Kidney (tissue), 14 donors: ENCODE measurements around the gene IQSEC1. TPM values are rescaled to one million over a fixed set of nuclear protein-coding genes. Genes with fewer than 3 reads are reported as not detected.

Experiments
- DNase-seq, 5 donors: peaks; one replicate each; pipeline ENCODE4 v3.0.0-alpha.2; 2013 to 2020
- FAIRE-seq: peaks from 2 replicates; lab custom pipeline; 2012; peaks lifted over from hg19 to GRCh38; lab: Jason Lieb, UNC
- H3K27ac ChIP-seq, 2 donors: one replicate each; pipeline ENCODE4 v1.7.0; 2013; ENCODE audit warnings: low read depth in 2 of 2, low read length in 2 of 2, inconsistent platforms in 1 of 2
- H3K27me3 ChIP-seq: one replicate; pipeline ENCODE4 v1.7.1; 2013; ENCODE audit warnings: low read length, inconsistent platforms; ENCODE audit not compliant: control insufficient read depth, insufficient read depth
- H3K36me3 ChIP-seq, 3 donors: one replicate each; pipeline versions ENCODE4 v1.7.0 to v1.7.1; 2013; ENCODE audit warnings: low read length in 3 of 3, control low read depth in 1 of 3, inconsistent platforms in 1 of 3; ENCODE audit not compliant: insufficient read depth in 3 of 3, control insufficient read depth in 2 of 3
- H3K4me1 ChIP-seq, 3 donors: one replicate each; pipeline versions ENCODE4 v1.7.0 to v1.7.1; 2013; ENCODE audit warnings: low read length in 3 of 3, inconsistent platforms in 1 of 3, low read depth in 1 of 3; ENCODE audit not compliant: control insufficient read depth in 2 of 3, insufficient read depth in 2 of 3
- H3K4me3 ChIP-seq, 3 donors: one replicate each; pipeline versions ENCODE4 v1.7.0 to v1.8.1; 2013; ENCODE audit warnings: low read length in 3 of 3, control low read depth in 1 of 3, inconsistent platforms in 1 of 3
- H3K9ac ChIP-seq, 3 donors: one replicate each; pipeline versions ENCODE4 v1.7.0 to v1.7.1; 2013; ENCODE audit warnings: low read length in 3 of 3, control low read depth in 1 of 3, inconsistent platforms in 1 of 3
- H3K9me3 ChIP-seq, 3 donors: one replicate each; pipeline versions ENCODE4 v1.7.0 to v1.7.1; 2013; ENCODE audit warnings: low read length in 3 of 3, control low read depth in 1 of 3, inconsistent platforms in 1 of 3; ENCODE audit not compliant: control insufficient read depth in 2 of 3, insufficient read depth in 1 of 3
- CTCF ChIP-seq: IDR thresholded peaks from 3 replicates; pipeline ENCODE4 v1.5.1; 2012; ENCODE audit warnings: mild to moderate bottlenecking, moderate library complexity, borderline replicate concordance; ENCODE audit not compliant: insufficient read depth; ENCODE audit errors: extremely low read depth
- intact Hi-C: fragments of 100-400 bp; cut with DNase I; formaldehyde crosslinking; loops from one replicate; pipeline ENCODE4 v1.11.1; 2022
- polyA plus RNA-seq: library from polyadenylated mRNA; stranded (reverse); fragments of 350-450 nt; fragmentation: Illumina TruSeq; extraction: RNeasy Lipid Tissue Mini Kit (QIAGEN cat#74804); gene quantifications from one replicate; pipeline ENCODE4 v1.2.3, GENCODE V29; 2014; ENCODE audit warnings: low read depth, low replicate concordance; ENCODE audit not compliant: insufficient read depth
- total RNA-seq: library from RNA; stranded (reverse); fragmentation: NEBNext Ultra II Directional; extraction: Animal tissue kit (Norgen Biotek cat#: 25700); gene quantifications from one replicate; pipeline ENCODE4 v1.2.1, GENCODE V29; 2021
- donor health status: control.
- donor health status: control.
- donor health status: control.
- donor health status: control.
- donor health status: control.
- donor health status: DM: yes; HTN: yes; CAD: no.
- donor health status: Normal renal cell carcinoma (clear cell type).

Gene IQSEC1
- total and polyA plus RNA-seq, 2 donors from 2014 or later = 15.1 to 45.7 TPM

GRCh38 chr3:13108861-13109260 is 35.6 kb upstream of the IQSEC1 start:
- no peaks in the 10 kb centered on the region for H3K36me3 ChIP-seq
- no peak for FAIRE-seq
- no peaks in the 10 kb centered on the region for H3K9me3 ChIP-seq
- H3K9ac ChIP-seq = no peak overlapping the region
- peaks cover 0 to 15% (median 6%) of the 10 kb centered on the region in 3 donors for H3K4me1 ChIP-seq
- H3K4me3 ChIP-seq = no peak overlapping the region
- no peak for TF ChIP-seq CTCF
- no peak overlapping the region for H3K27ac ChIP-seq
- H3K27me3 ChIP-seq = no peaks in the 10 kb centered on the region
- peak in 1 of 5 donors; percentile 57 for DNase-seq
- intact Hi-C loops = no loop called here

GRCh38 chr3:13107661-13108060 is 34.4 kb upstream of the IQSEC1 start:
- Histone ChIP-seq H3K36me3 (no peaks in the 10 kb centered on the region), H3K9ac (no peak overlapping the region), H3K9me3 (no peaks in the 10 kb centered on the region), H3K27ac (no peak overlapping the region), H3K4me1 (peaks cover 0 to 15% (median 6%) of the 10 kb centered on the region in 3 donors), H3K4me3 (no peak overlapping the region), H3K27me3 (no peaks in the 10 kb centered on the region)
- peak in 2 of 5 donors; percentile 21 to 70 for DNase-seq
- FAIRE-seq = no peak
- TF ChIP-seq CTCF = no peak
- intact Hi-C loops = no loop called here

- FAIRE-seq = no peak
Observed at GRCh38 chr3:13106308-13107001, 33.2 kb upstream of the IQSEC1 start.

More at GRCh38 chr3:13106308-13107001, 33.2 kb upstream of the IQSEC1 start:
- Histone ChIP-seq H3K9me3 (no peaks in the 10 kb centered on the region), H3K4me1 (peaks cover 0 to 8% (median 4%) of the 10 kb centered on the region in 3 donors), H3K27ac (no peak overlapping the region), H3K9ac (no peak overlapping the region), H3K4me3 (no peak overlapping the region), H3K36me3 (no peaks in the 10 kb centered on the region), H3K27me3 (no peaks in the 10 kb centered on the region)
- peak in 1 of 5 donors; percentile 44 for DNase-seq
- intact Hi-C loops = no loop called here
- no peak for TF ChIP-seq CTCF
